Stomach (tissue), 4 donors: ENCODE results near the gene KRTAP9-4.
"Not testable (repeated sequence)": the region's sequence is repeated elsewhere in the genome, so short reads cannot be mapped to it uniquely, and the experiment has no call there.

Experiments used
- CTCF ChIP-seq, 7 experiments: fragments of 450-650 bp in 4 of 7; fragments of 200-600 bp in 3 of 7; sonication (generic) in 3 of 7; IDR thresholded peaks; one replicate each; pipeline ENCODE4 v1.5.1; 2016 to 2019; ENCODE audit warnings: antibody characterized with exemption in 7 of 7, control low read depth in 2 of 7, mild to moderate bottlenecking in 1 of 7
- POLR2A ChIP-seq, 4 donors: fragments of 450-650 bp; IDR thresholded peaks; one replicate each; pipeline ENCODE4 v1.6.1; 2016; ENCODE audit warnings: antibody characterized with exemption in 4 of 4, control low read depth in 2 of 4, mild to moderate bottlenecking in 1 of 4, moderate library complexity in 1 of 4

- TF ChIP-seq CTCF, POLR2A (IDR thresholded peaks at IDR 0.05): not testable (repeated sequence)
Measured at GRCh38 chr17:41226598-41227095, 22.8 kb upstream of the KRTAP9-4 start, which contains the start of gene KRTAP9-2.
